Lower leg skin (tissue), 4 donors: Measurements from ENCODE around the gene ENOX2. TPM values are rescaled to one million over a fixed set of nuclear protein-coding genes. Genes with fewer than 3 reads are reported as not detected.

Experiments used
- DNase-seq, 2 donors: peaks; one replicate each; pipeline ENCODE4 v3.0.0-alpha.2; 2019; ENCODE audit warnings: low spot score in 2 of 2
- H3K4me3 ChIP-seq: fragments of 200-600 bp; sonication (generic); 2 replicates; pipeline ENCODE4 v1.5.1; 2017; ENCODE audit warnings: mild to moderate bottlenecking, low read depth; ENCODE audit not compliant: poor library complexity, severe bottlenecking
- POLR2A ChIP-seq, 2 donors: fragments of 450-650 bp; IDR thresholded peaks; one replicate each; pipeline ENCODE4 v1.6.1; 2016 to 2017; ENCODE audit warnings: antibody characterized with exemption in 2 of 2, mild to moderate bottlenecking in 1 of 2, moderate library complexity in 1 of 2
- WGBS, 2 donors: methylation state at CpG; one replicate each; pipeline ENCODE4 v1.1.5; 2018; 5-methylcytosine and 5-hydroxymethylcytosine counted together
- intact Hi-C: fragments of 100-400 bp; cut with DNase I; formaldehyde crosslinking; loops from one replicate; pipeline ENCODE4 v1.15.0; 2023; ENCODE audit warnings: low total_unique reads
- total RNA-seq, 4 donors: library from RNA; depleted of rRNA; stranded (reverse); fragments of >200 nt; gene quantifications; one replicate each; pipeline ENCODE4 v1.1.0, GENCODE V29; 2016
- TF ChIP-seq, protein P1 (sequence below), 3 donors: fragments of 450-650 bp; IDR thresholded peaks; one replicate each; pipeline ENCODE4 v1.5.1; 2016; ENCODE audit warnings: antibody characterized with exemption in 3 of 3, mild to moderate bottlenecking in 3 of 3, moderate library complexity in 2 of 3

ENOX2 gene
- total RNA-seq, 4 donors from 2014 or later, result 6.5 to 9.5 (median 8.3) TPM

DNA sequence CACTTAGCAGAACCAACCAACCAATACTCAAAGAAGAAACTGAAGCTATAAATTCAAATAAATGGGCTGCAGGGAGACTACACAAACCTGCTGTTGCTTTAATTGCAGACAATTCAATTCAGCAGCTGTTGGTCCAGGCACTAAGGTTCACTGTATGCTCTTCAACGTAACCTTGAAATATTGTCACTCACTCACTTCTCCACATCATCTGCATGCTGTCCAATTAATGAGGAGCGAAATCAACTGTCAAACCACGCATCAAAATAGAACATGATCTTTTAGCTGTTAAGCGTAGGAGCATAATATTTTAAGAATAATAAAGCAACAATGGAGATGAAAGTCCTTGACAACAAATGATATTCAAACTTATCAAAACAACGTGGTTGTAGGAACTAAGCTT lies 17.0 kb downstream of the ENOX2 start:
- 68 to 82% methylated on average over 5 of the region's 5 CpGs for WGBS, 2 donors
- no peak overlapping the region for H3K4me3 ChIP-seq
- intact Hi-C loops, result no loop called here
- DNase-seq, result no peak
- no peak for TF ChIP-seq POLR2A (IDR thresholded peaks at IDR 0.05)
- TF ChIP-seq, protein P1, sequence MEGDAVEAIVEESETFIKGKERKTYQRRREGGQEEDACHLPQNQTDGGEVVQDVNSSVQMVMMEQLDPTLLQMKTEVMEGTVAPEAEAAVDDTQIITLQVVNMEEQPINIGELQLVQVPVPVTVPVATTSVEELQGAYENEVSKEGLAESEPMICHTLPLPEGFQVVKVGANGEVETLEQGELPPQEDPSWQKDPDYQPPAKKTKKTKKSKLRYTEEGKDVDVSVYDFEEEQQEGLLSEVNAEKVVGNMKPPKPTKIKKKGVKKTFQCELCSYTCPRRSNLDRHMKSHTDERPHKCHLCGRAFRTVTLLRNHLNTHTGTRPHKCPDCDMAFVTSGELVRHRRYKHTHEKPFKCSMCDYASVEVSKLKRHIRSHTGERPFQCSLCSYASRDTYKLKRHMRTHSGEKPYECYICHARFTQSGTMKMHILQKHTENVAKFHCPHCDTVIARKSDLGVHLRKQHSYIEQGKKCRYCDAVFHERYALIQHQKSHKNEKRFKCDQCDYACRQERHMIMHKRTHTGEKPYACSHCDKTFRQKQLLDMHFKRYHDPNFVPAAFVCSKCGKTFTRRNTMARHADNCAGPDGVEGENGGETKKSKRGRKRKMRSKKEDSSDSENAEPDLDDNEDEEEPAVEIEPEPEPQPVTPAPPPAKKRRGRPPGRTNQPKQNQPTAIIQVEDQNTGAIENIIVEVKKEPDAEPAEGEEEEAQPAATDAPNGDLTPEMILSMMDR (IDR thresholded peaks at IDR 0.05), result no peak

DNA sequence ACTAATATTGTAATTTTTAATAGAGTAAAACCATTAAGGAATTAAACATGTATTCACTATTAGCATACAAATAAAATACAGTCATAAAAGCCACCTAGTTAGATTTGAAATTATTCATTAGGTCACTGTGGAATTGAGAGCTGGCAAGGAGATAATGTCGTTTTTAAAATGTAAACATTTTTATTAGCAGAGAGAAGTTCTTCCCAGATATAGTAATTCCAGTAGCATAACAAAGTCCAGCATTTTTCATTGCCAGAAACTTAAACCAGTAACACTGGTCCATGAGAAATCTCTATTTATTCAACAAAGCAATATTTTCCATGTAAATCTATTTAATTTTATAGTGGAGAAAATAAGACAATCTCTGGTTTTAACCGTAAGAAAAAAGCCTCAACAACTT lies 17.5 kb downstream of the ENOX2 start:
- H3K4me3 ChIP-seq, result no peak overlapping the region
- intact Hi-C loops, result no loop called here
- WGBS, 2 donors, result 57 to 66% methylated on average over 2 of the region's 2 CpGs
- TF ChIP-seq, protein P1 (IDR thresholded peaks at IDR 0.05), result no peak
- no peak for TF ChIP-seq POLR2A (IDR thresholded peaks at IDR 0.05)
- DNase-seq, result no peak

DNA sequence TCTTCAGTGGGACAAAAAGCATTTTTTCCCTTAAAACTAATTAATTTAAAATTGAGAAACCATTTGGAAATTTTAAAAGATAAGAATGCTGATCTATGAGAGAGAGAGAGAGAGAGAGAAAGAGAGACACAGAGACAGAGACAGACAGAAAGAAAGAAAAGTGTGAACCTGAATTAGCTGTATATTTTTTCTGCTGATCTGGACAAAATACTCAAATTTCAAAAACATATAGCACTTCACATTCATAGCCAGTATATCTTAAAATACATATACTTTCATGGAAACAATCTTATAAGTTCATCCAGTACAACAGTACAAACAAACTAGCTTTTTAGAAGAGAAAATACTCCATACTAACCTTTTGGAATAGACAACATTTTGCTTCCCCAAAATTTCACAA lies 18.4 kb downstream of the ENOX2 start:
- TF ChIP-seq, protein P1 (IDR thresholded peaks at IDR 0.05), result no peak
- TF ChIP-seq POLR2A (IDR thresholded peaks at IDR 0.05), result no peak
- no peak overlapping the region for H3K4me3 ChIP-seq
- intact Hi-C loops, result no loop called here

DNA sequence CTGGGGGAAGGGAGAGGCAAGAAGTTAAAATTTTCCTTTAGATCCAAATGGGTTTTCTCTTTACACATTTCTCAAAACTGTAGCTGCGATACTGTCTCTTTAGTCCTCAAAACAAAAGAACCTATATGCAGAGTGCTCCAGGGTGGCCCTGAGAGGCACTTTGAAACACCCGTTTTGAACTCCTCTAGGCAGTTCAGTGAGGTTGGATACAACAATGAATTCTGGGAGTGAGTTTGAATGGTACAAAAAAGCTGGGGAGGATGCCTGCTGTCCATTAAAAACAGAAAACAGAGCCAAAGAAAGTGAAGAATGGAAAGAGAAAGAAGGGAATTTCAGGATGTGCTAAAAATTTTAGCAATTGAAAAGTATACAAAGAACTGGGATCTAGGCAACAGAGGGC lies 23.1 kb downstream of the ENOX2 start:
- H3K4me3 ChIP-seq, result no peak overlapping the region
- 64 to 73% methylated on average over 2 of the region's 2 CpGs for WGBS, 2 donors
- no peak for TF ChIP-seq POLR2A (IDR thresholded peaks at IDR 0.05)
- TF ChIP-seq, protein P1 (IDR thresholded peaks at IDR 0.05), result no peak
- intact Hi-C loops, result no loop called here
- DNase-seq, result no peak

More for the DNA sequence above, 18.4 kb downstream of the ENOX2 start:
- DNase-seq, result no peak

DNA sequence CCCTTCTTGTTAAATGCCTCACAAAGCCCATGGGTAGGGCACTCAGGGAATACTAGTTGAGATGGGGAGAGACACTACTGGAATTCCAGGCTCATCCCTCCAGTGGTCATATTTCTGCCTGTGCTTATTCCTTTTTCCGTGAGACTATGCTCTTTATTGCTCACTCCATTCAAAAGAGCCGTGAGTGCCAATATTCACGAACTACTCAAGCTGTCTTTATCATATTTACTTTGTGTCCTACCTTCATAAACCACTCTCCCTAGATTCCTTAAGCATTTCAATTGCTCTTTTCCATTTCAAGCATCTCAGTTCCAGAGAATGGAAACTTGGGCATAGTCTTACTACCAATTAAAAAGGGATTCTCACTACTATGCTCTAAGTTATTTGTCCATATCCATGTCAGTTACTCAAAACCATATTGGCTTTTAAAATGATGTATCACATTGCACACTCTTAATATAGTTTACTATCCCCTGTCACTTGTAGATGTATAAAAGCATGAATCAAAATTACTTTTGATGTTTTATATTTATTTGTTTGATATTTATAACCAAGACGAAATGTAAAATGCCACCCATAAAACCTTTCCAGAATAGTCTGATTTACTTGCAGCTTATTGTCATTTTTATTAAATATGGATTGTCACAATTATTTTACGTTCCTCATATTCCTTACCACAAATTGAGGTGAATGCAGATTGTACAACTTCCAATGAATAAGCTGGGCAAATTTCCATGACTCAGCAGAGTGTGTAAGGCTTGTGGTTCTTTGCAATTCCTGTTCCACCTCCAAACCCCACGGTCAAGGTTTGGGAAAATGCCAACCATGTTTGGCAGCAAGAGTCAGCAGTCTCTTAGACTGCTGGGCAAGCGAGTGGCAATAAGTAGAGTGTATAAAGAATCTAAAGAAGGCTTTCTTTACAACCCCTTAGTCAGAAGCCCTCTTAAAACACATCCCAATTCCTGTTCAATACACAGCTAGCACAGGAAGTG lies 24.4 kb downstream of the ENOX2 start:
- no peak for TF ChIP-seq POLR2A (IDR thresholded peaks at IDR 0.05)
- TF ChIP-seq, protein P1 (IDR thresholded peaks at IDR 0.05), result no peak
- no peak for DNase-seq
- WGBS, 2 donors, result 54 to 69% methylated on average over 7 of the region's 7 CpGs
- no peak overlapping the region for H3K4me3 ChIP-seq
- intact Hi-C loops, result no loop called here
